Liver (tissue), 3 donors: ENCODE measurements around the gene SPANXD.

ENCODE experiments used
- CTCF ChIP-seq: fragments of 150-350 bp; IDR thresholded peaks from 2 replicates; pipeline ENCODE4 v1.5.1; 2017; ENCODE audit warnings: improper control_type of control experiment, low read depth, low read length; ENCODE audit not compliant: missing input control
- EGR1 ChIP-seq, 2 donors: IDR thresholded peaks; 2 replicates each; pipeline ENCODE4 v1.6.1; 2016 to 2018; ENCODE audit warnings: antibody characterized with exemption in 2 of 2, low read depth in 2 of 2
- FOXA1 ChIP-seq: IDR thresholded peaks from 2 replicates; pipeline ENCODE4 v1.6.1; 2016; ENCODE audit warnings: antibody characterized with exemption
- GABPA ChIP-seq, 2 donors: IDR thresholded peaks in 1 of 2; conservative IDR thresholded peaks in 1 of 2; 2 replicates each; pipeline ENCODE4 v1.6.1; 2016; ENCODE audit warnings: antibody characterized with exemption in 2 of 2, mild to moderate bottlenecking in 1 of 2, moderate library complexity in 1 of 2
- HNF4G ChIP-seq: IDR thresholded peaks from 2 replicates; pipeline ENCODE4 v1.6.1; 2016; ENCODE audit warnings: antibody characterized with exemption
- JUND ChIP-seq, 2 donors: IDR thresholded peaks; 2 replicates each; pipeline ENCODE4 v1.6.1; 2016; ENCODE audit warnings: antibody characterized with exemption in 2 of 2
- MAX ChIP-seq: IDR thresholded peaks from 2 replicates; pipeline ENCODE4 v1.6.1; 2016; ENCODE audit warnings: antibody characterized with exemption
- NR2F2 ChIP-seq: IDR thresholded peaks from 2 replicates; pipeline ENCODE4 v1.6.1; 2016; ENCODE audit warnings: antibody characterized with exemption
- RAD21 ChIP-seq, 2 donors: IDR thresholded peaks; 2 replicates each; pipeline ENCODE4 v1.6.1; 2016; ENCODE audit warnings: antibody characterized with exemption in 2 of 2, mild to moderate bottlenecking in 2 of 2
- REST ChIP-seq: IDR thresholded peaks from 2 replicates; pipeline ENCODE4 v1.6.1; 2016; ENCODE audit warnings: antibody characterized with exemption, mild to moderate bottlenecking
- RXRA ChIP-seq, 2 donors: IDR thresholded peaks; 2 replicates each; pipeline ENCODE4 v1.6.1; 2017 to 2018; ENCODE audit warnings: antibody characterized with exemption in 2 of 2, mild to moderate bottlenecking in 1 of 2
- SP1 ChIP-seq: IDR thresholded peaks from 2 replicates; pipeline ENCODE4 v1.6.1; 2018; ENCODE audit warnings: antibody characterized with exemption, mild to moderate bottlenecking
- YY1 ChIP-seq: IDR thresholded peaks from 2 replicates; pipeline ENCODE4 v1.6.1; 2016; ENCODE audit warnings: antibody characterized with exemption, mild to moderate bottlenecking
- ZBTB33 ChIP-seq: IDR thresholded peaks from 2 replicates; pipeline ENCODE4 v1.6.1; 2016; ENCODE audit warnings: antibody characterized with exemption
- donor health status: healthy.
- donor health status: healthy.

- TF ChIP-seq FOXA1 (no peak), EGR1 (IDR thresholded peaks at IDR 0.05; ENCODE audit: low read depth in 2 of 2) (no peak), CTCF (no peak), GABPA (IDR thresholded peaks at IDR 0.05 in 1 of 2, conservative IDR thresholded peaks at IDR 0.05 in 1 of 2) (no peak), REST (no peak), JUND (IDR thresholded peaks at IDR 0.05) (no peak), RAD21 (IDR thresholded peaks at IDR 0.05) (no peak), ZBTB33 (no peak), RXRA (IDR thresholded peaks at IDR 0.05) (no peak), YY1 (no peak), NR2F2 (no peak), SP1 (no peak), MAX (no peak), HNF4G (no peak)
Measured at GRCh38 chrX:141732031-141732430, 33.5 kb upstream of the SPANXD start.
